ENCODE measurements around the gene PGD.

Gene PGD

DNA sequence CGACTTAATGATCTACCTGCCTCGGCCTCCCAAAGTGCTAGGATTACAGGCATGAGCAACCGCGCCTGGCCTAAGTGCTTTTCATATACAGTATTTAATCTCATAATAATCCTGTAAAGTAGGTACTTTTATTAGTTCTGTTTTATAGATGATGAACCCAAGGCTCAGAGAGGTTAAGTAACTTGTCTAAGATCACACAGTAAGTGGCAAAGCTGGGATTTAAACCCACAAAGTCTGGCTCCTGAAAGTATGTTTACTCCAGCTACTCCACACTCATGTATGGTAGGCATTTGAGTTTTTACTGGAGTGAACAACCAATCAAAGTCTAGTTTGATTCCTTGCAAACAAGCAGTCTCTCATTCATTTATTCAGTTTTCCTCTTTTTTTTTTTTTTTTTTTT is 71.2 kb downstream of the PGD start:
- TF ChIP-seq RAD21 (IDR thresholded peaks at IDR 0.05; ENCODE audit: low read depth) (no peak), REST (IDR thresholded peaks at IDR 0.05; ENCODE audit: low read depth) (no peak), CEBPB (IDR thresholded peaks at IDR 0.05) (no peak), NFIC (IDR thresholded peaks at IDR 0.05) (no peak), CREB1 (IDR thresholded peaks at IDR 0.05; ENCODE audit: low read depth) (no peak), TCF12 (IDR thresholded peaks at IDR 0.05; ENCODE audit: low read depth) (no peak), FOXM1 (IDR thresholded peaks at IDR 0.05; ENCODE audit: borderline replicate concordance, low read depth) (no peak)
- TF ChIP-seq, protein P1, sequence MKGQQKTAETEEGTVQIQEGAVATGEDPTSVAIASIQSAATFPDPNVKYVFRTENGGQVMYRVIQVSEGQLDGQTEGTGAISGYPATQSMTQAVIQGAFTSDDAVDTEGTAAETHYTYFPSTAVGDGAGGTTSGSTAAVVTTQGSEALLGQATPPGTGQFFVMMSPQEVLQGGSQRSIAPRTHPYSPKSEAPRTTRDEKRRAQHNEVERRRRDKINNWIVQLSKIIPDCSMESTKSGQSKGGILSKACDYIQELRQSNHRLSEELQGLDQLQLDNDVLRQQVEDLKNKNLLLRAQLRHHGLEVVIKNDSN (IDR thresholded peaks at IDR 0.05), result no peak
